Mesothelial cell of epicardium (in vitro differentiated cells): Measurements from ENCODE around the gene DYSF. TPM values are rescaled to one million over a fixed set of nuclear protein-coding genes. Genes with fewer than 3 reads are reported as not detected.
A peak's percentile ranks its signal among the peaks of the same experiment; 100 is the strongest.

Experiments used
- DNase-seq, 2 experiments: peaks; one replicate each; pipeline ENCODE4 v3.0.0; 2021; ENCODE audit warnings: low spot score in 2 of 2; ENCODE audit not compliant: unreplicated experiment in 2 of 2
- H3K27ac Mint-ChIP-seq: 2 replicates; pipeline ENCODE4 v1.8.0; 2021; ENCODE audit warnings: mixed read lengths
- H3K27me3 Mint-ChIP-seq: 2 replicates; pipeline ENCODE4 v1.8.0; 2021; ENCODE audit warnings: low read depth, mixed read lengths
- H3K36me3 Mint-ChIP-seq: 2 replicates; pipeline ENCODE4 v1.8.0; 2021; ENCODE audit warnings: mixed read lengths
- H3K4me1 Mint-ChIP-seq: 2 replicates; pipeline ENCODE4 v1.8.0; 2021; ENCODE audit warnings: mixed read lengths
- H3K4me3 Mint-ChIP-seq: 2 replicates; pipeline ENCODE4 v1.8.0; 2021; ENCODE audit warnings: mild to moderate bottlenecking, moderate library complexity, mixed read lengths
- H3K9me3 Mint-ChIP-seq: 2 replicates; pipeline ENCODE4 v1.8.0; 2021; ENCODE audit warnings: mixed read lengths
- CTCF ChIP-seq: fragments of 200-600 bp; sonication (generic); IDR thresholded peaks from one replicate; pipeline ENCODE4 v1.5.0; 2021; ENCODE audit warnings: antibody characterized with exemption; ENCODE audit not compliant: unreplicated experiment
- total RNA-seq: library from RNA; stranded (reverse); gene quantifications from 3 replicates; pipeline ENCODE4 v1.2.1, GENCODE V29; 2021

Gene DYSF
- total RNA-seq, 1 donor from 2014 or later, result 0.96 TPM

DNA sequence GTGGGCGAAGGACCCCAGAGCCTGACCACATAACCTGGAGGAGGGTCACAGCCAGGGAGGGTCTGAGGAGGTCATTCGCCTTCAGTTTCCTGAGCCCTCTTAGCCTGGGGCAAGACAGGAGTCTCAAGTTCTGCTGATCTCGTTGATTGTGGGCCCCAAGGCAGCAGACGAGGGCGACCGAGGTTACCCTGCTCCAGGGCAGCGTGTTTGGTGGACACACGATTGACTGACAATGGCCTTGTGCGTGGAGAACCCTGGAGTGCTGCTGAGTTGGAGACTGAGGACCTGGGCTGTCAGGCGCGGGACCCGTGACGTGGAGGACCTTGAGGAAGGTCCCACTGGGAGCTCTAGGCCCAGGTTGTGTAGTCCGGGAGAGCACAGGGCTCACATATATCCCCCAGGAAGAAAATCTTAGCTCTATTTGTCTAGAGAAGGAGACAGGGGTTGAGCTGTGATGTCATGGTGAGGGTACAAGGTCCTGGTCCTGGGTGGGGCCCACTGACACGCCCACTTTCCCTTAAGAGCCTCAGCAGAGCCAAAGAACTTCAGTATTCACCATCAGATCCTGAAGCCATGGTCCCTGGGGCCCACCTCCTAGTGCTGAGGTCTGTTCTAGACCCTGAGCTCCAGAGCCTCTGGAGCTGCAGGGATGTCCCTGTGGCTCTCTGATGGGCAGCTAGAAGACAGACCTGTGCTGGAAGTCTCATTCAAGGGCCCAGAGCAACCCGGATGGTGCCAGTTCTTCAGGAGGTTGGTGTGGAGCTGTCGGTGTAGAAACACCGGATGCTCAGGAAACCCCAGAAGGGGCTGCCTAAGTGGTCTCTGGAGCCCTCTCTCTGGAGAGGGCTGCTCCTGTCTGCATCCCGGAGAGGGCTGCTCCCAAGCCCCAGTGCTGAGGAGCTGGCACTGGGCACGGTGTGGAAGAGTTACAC lies 53.1 kb downstream of the DYSF start:
- Mint-ChIP-seq H3K27ac (no peak overlapping the region), H3K9me3 (no peaks in the 10 kb centered on the region), H3K4me3 (no peak overlapping the region), H3K36me3 (no peaks in the 10 kb centered on the region), H3K27me3 (peaks cover 2% of the 10 kb centered on the region), H3K4me1 (peaks cover 8% of the 10 kb centered on the region)
- TF ChIP-seq CTCF, result no peak
- no peak for DNase-seq

DNA sequence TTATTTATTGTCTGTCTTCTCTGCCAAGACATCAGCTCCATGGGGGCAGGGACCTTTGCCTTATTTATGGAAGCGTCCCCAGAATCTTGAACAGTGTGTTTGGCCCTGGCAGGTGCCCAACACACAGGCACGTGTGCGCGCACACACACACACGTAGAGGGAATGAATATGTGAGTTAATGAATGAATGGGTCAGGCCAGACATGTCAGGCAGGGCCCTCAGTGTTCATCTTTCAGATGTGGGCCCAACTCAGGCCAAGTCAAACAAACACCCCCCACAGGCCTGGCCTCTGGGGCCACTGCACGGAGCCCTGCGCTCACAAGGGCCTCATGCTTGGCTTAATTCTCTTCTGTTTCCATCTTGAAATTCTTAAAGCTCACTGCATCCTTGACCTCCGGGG lies 54.1 kb downstream of the DYSF start:
- peaks cover 8% of the 10 kb centered on the region for H3K4me1 Mint-ChIP-seq
- H3K36me3 Mint-ChIP-seq, result no peaks in the 10 kb centered on the region
- H3K4me3 Mint-ChIP-seq, result no peak overlapping the region
- peaks cover 2% of the 10 kb centered on the region for H3K27me3 Mint-ChIP-seq
- no peak for DNase-seq
- no peak for TF ChIP-seq CTCF
- no peaks in the 10 kb centered on the region for H3K9me3 Mint-ChIP-seq
- H3K27ac Mint-ChIP-seq, result no peak overlapping the region

- H3K4me1 Mint-ChIP-seq, result peaks cover 4% of the 10 kb centered on the region
- peak; percentile 85 for TF ChIP-seq CTCF
- H3K27ac Mint-ChIP-seq, result no peak overlapping the region
- H3K36me3 Mint-ChIP-seq, result no peaks in the 10 kb centered on the region
- DNase-seq, result peak; percentile 64 to 80
- H3K27me3 Mint-ChIP-seq, result peaks cover 3% of the 10 kb centered on the region
- no peaks in the 10 kb centered on the region for H3K9me3 Mint-ChIP-seq
- H3K4me3 Mint-ChIP-seq, result no peak overlapping the region
These were observed 56.9 kb downstream of the DYSF start for GRCh38 chr2:71510196-71510807.

DNA sequence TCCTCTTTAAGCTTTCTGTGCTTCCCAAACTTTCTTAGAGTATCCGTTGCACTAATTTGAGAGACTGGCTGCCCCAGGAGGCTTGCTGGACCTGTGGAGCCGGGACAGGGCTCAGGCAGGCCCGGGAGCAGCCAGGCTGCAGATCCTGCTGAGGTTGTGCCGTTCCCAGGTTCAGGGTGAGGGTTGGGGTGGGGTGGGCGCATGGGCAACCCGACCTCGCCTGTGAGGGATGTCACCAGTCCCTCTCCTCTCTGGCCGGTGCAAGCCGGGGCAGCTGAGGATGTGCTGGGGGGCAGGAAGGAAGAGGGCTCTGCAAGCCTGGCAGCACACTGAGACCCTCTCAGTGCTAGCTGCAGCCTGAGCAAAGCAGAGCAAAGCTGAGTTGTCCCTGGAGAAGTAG lies 57.6 kb downstream of the DYSF start:
- Mint-ChIP-seq H3K27ac (no peak overlapping the region), H3K9me3 (no peaks in the 10 kb centered on the region), H3K27me3 (peaks cover 3% of the 10 kb centered on the region), H3K4me1 (no peaks in the 10 kb centered on the region), H3K4me3 (no peak overlapping the region), H3K36me3 (no peaks in the 10 kb centered on the region)
- DNase-seq, result no peak
- TF ChIP-seq CTCF, result no peak

DNA sequence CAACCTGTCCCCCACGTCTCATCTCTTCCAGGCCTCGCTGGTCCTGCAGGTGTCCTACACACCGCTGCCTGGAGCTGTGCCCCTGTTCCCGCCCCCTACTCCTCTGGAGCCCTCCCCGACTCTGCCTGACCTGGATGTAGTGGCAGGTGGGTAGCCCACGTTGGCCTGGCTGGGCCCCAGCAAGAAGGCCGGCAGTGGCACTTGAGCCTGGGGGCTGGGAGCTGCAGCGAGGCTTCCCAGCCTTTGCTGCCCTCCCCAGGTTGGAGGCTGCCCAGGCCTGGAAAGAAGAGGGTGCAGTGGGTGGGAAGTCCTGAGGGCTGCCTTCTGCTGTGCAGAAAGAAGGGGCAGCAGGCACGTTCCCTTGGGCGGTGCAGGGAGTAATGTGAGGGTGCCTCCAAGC lies 58.4 kb downstream of the DYSF start:
- H3K4me3 Mint-ChIP-seq, result no peak overlapping the region
- no peaks in the 10 kb centered on the region for H3K9me3 Mint-ChIP-seq
- peaks cover 3% of the 10 kb centered on the region for H3K27me3 Mint-ChIP-seq
- TF ChIP-seq CTCF, result no peak
- DNase-seq, result no peak
- no peaks in the 10 kb centered on the region for H3K4me1 Mint-ChIP-seq
- H3K27ac Mint-ChIP-seq, result no peak overlapping the region
- H3K36me3 Mint-ChIP-seq, result no peaks in the 10 kb centered on the region
